ENCODE results near the gene TAS1R3.
"Not testable (repeated sequence)": the region's sequence is repeated elsewhere in the genome, so short reads cannot be mapped to it uniquely, and the experiment has no call there.

The TAS1R3 gene

GRCh38 chr1:1309251-1310108, 21.6 kb upstream of the TAS1R3 start:
- DNase-seq, result no peak

- DNase-seq, result no peak
Observed at GRCh38 chr1:1310109-1310385, 21.0 kb upstream of the TAS1R3 start.

- DNase-seq, result no peak
Observed at GRCh38 chr1:1310476-1311053, 20.5 kb upstream of the TAS1R3 start.

- no peak for DNase-seq
Observed at GRCh38 chr1:1311107-1312104, 19.7 kb upstream of the TAS1R3 start.

- DNase-seq, result no peak
Observed at GRCh38 chr1:1312450-1313314, 18.4 kb upstream of the TAS1R3 start.

- no peak for DNase-seq
Observed at GRCh38 chr1:1313500-1314236, 17.4 kb upstream of the TAS1R3 start.

GRCh38 chr1:1314237-1314586, 16.9 kb upstream of the TAS1R3 start:
- no peak for DNase-seq

GRCh38 chr1:1314678-1315335, 16.3 kb upstream of the TAS1R3 start:
- DNase-seq, result no peak

GRCh38 chr1:1315435-1315954, 15.6 kb upstream of the TAS1R3 start:
- DNase-seq, result no peak

GRCh38 chr1:1316199-1316598, 14.9 kb upstream of the TAS1R3 start:
- DNase-seq, result not testable (repeated sequence)

- no peak for DNase-seq
Observed at GRCh38 chr1:1317420-1317819, 13.7 kb upstream of the TAS1R3 start.

- no peak for DNase-seq
Observed at GRCh38 chr1:1318131-1318652, 12.9 kb upstream of the TAS1R3 start.

GRCh38 chr1:1318777-1319645, 12.1 kb upstream of the TAS1R3 start:
- no peak for DNase-seq

GRCh38 chr1:1319646-1319941, 11.5 kb upstream of the TAS1R3 start:
- DNase-seq, result no peak

GRCh38 chr1:1320666-1321448, 10.2 kb upstream of the TAS1R3 start:
- DNase-seq, result no peak

GRCh38 chr1:1321477-1321876, 9.6 kb upstream of the TAS1R3 start:
- DNase-seq, result no peak

GRCh38 chr1:1322418-1322817, 8.7 kb upstream of the TAS1R3 start:
- DNase-seq, result no peak

- DNase-seq, result no peak
Observed at GRCh38 chr1:1322952-1323351, 8.1 kb upstream of the TAS1R3 start.

- DNase-seq, result no peak
Observed at GRCh38 chr1:1324084-1324523, 7.0 kb upstream of the TAS1R3 start.

All from T-helper 9 cell (primary cell).